WTC11 (cell line): ENCODE measurements around the gene TBC1D22A.

Experiments
- AFF4 ChIP-seq: sonication (generic); formaldehyde crosslinking; IDR thresholded peaks from 2 replicates; pipeline ENCODE4 v1.8.1; 2023; ENCODE audit warnings: mild to moderate bottlenecking, missing genetic modification reagents, borderline replicate concordance
- ARID4B ChIP-seq: sonication (generic); formaldehyde crosslinking; IDR thresholded peaks from 2 replicates; pipeline ENCODE4 v1.8.0; 2023; ENCODE audit warnings: missing genetic modification reagents, mild to moderate bottlenecking, borderline replicate concordance
- CREB1 ChIP-seq: sonication (generic); formaldehyde crosslinking; IDR thresholded peaks from 2 replicates; pipeline ENCODE4 v1.8.0; 2023; ENCODE audit warnings: mild to moderate bottlenecking, missing genetic modification reagents
- CTCF ChIP-seq: fragments of 200-600 bp; IDR thresholded peaks from 2 replicates; pipeline ENCODE4 v1.8.0; 2022; ENCODE audit warnings: antibody characterized with exemption
- FOXJ3 ChIP-seq: sonication (generic); formaldehyde crosslinking; IDR thresholded peaks from 2 replicates; pipeline ENCODE4 v1.9.0; 2021; ENCODE audit warnings: missing genetic modification reagents, mild to moderate bottlenecking, borderline replicate concordance
- NR3C1 ChIP-seq: sonication (generic); formaldehyde crosslinking; conservative IDR thresholded peaks from 2 replicates; pipeline ENCODE4 v1.8.1; 2023; ENCODE audit warnings: low read depth, mild to moderate bottlenecking, missing genetic modification reagents
- SMAD3 ChIP-seq: sonication (generic); formaldehyde crosslinking; IDR thresholded peaks from 2 replicates; pipeline ENCODE4 v1.8.0; 2022; ENCODE audit warnings: missing genetic modification reagents, mild to moderate bottlenecking, borderline replicate concordance
- SMAD4 ChIP-seq: sonication (generic); formaldehyde crosslinking; IDR thresholded peaks from 2 replicates; pipeline ENCODE4 v1.8.0; 2022; ENCODE audit warnings: mild to moderate bottlenecking, missing genetic modification reagents
- USF1 ChIP-seq: sonication (generic); formaldehyde crosslinking; IDR thresholded peaks from 2 replicates; pipeline ENCODE4 v1.8.0; 2022; ENCODE audit warnings: mild to moderate bottlenecking, missing genetic modification reagents
- ZNF281 ChIP-seq: sonication (generic); formaldehyde crosslinking; IDR thresholded peaks from 2 replicates; pipeline ENCODE4 v1.8.0; 2023; ENCODE audit warnings: mild to moderate bottlenecking, missing genetic modification reagents
- ZSCAN18 ChIP-seq: fragments of 250-450 bp; sonication (Bioruptor Pico); IDR thresholded peaks from 2 replicates; pipeline ENCODE4 v2.1.2; 2022; ENCODE audit warnings: mild to moderate bottlenecking, moderate library complexity
- TF ChIP-seq, protein P1 (sequence below): sonication (generic); formaldehyde crosslinking; IDR thresholded peaks from 2 replicates; pipeline ENCODE4 v1.8.1; 2023; ENCODE audit warnings: mild to moderate bottlenecking, missing genetic modification reagents
- TF ChIP-seq, protein P2 (sequence below): sonication (generic); formaldehyde crosslinking; IDR thresholded peaks from 2 replicates; pipeline ENCODE4 v1.8.0; 2022; ENCODE audit warnings: mild to moderate bottlenecking, missing genetic modification reagents
- TF ChIP-seq, protein P3 (sequence below): sonication (generic); formaldehyde crosslinking; IDR thresholded peaks from 2 replicates; pipeline ENCODE4 v1.8.1; 2023; ENCODE audit warnings: mild to moderate bottlenecking, missing genetic modification reagents

GRCh38 chr22:46776876-46777608, 14.6 kb downstream of the TBC1D22A start:
- TF ChIP-seq CTCF (no peak), ARID4B (CRISPR knock-in tag) (no peak), SMAD4 (CRISPR knock-in tag) (no peak), ZSCAN18 (CRISPR knock-in tag) (no peak), USF1 (CRISPR knock-in tag) (no peak), FOXJ3 (CRISPR knock-in tag) (no peak), NR3C1 (CRISPR knock-in tag) (no peak), SMAD3 (no peak), CREB1 (CRISPR knock-in tag) (no peak), ZNF281 (no peak), AFF4 (CRISPR knock-in tag) (no peak)
- TF ChIP-seq, protein P1, sequence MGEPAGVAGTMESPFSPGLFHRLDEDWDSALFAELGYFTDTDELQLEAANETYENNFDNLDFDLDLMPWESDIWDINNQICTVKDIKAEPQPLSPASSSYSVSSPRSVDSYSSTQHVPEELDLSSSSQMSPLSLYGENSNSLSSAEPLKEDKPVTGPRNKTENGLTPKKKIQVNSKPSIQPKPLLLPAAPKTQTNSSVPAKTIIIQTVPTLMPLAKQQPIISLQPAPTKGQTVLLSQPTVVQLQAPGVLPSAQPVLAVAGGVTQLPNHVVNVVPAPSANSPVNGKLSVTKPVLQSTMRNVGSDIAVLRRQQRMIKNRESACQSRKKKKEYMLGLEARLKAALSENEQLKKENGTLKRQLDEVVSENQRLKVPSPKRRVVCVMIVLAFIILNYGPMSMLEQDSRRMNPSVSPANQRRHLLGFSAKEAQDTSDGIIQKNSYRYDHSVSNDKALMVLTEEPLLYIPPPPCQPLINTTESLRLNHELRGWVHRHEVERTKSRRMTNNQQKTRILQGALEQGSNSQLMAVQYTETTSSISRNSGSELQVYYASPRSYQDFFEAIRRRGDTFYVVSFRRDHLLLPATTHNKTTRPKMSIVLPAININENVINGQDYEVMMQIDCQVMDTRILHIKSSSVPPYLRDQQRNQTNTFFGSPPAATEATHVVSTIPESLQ = no peak
- TF ChIP-seq, protein P2, sequence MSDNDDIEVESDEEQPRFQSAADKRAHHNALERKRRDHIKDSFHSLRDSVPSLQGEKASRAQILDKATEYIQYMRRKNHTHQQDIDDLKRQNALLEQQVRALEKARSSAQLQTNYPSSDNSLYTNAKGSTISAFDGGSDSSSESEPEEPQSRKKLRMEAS = no peak
- TF ChIP-seq, protein P3, sequence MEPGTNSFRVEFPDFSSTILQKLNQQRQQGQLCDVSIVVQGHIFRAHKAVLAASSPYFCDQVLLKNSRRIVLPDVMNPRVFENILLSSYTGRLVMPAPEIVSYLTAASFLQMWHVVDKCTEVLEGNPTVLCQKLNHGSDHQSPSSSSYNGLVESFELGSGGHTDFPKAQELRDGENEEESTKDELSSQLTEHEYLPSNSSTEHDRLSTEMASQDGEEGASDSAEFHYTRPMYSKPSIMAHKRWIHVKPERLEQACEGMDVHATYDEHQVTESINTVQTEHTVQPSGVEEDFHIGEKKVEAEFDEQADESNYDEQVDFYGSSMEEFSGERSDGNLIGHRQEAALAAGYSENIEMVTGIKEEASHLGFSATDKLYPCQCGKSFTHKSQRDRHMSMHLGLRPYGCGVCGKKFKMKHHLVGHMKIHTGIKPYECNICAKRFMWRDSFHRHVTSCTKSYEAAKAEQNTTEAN (CRISPR knock-in tag) = no peak
